OCI-LY7 (cell line): Measurements from ENCODE around the gene YWHAQ. TPM values are rescaled to one million over a fixed set of nuclear protein-coding genes. Genes with fewer than 3 reads are reported as not detected.

ENCODE experiments used
- BruUV-seq: library from RNA; stranded (reverse); fragments of 400-500 nt; replicated peaks from 2 replicates; lab custom pipeline; 2021; lab: Mats Ljungman, UMichigan
- CTCF ChIA-PET: fragments of 300-600 bp; sonication (Branson Sonifier 250); formaldehyde crosslinking; loops from one replicate; lab custom pipeline; 2022; ENCODE audit warnings: antibody characterized with exemption; ENCODE audit not compliant: unreplicated experiment; lab: Charles Lee
- POLR2A ChIA-PET: fragments of 300-600 bp; sonication (Branson Sonifier 250); formaldehyde crosslinking; loops from one replicate; lab custom pipeline; 2022; ENCODE audit warnings: antibody characterized with exemption; lab: Charles Lee
- DNase-seq: peaks from one replicate; pipeline ENCODE4 v3.0.0-alpha.2; 2015; ENCODE audit warnings: low spot score
- H2AFZ ChIP-seq: fragments of 200-600 bp; sonication (generic), shearing (Covaris generic); 2 replicates; pipeline ENCODE4 v1.6.1; 2014; ENCODE audit warnings: mild to moderate bottlenecking, antibody characterized with exemption, low read length, moderate library complexity
- H3K27ac ChIP-seq: fragments of 200-600 bp; sonication (generic); 2 replicates; pipeline ENCODE4 v1.5.1; 2014; ENCODE audit warnings: mixed run types, low read depth, mild to moderate bottlenecking, moderate library complexity, low read length, inconsistent platforms; ENCODE audit not compliant: poor library complexity, severe bottlenecking
- H3K36me3 ChIP-seq: fragments of 200-600 bp; sonication (generic); 2 replicates; pipeline ENCODE4 v1.6.1; 2014; ENCODE audit warnings: mild to moderate bottlenecking, antibody characterized with exemption, low read length, moderate library complexity, mixed read lengths; ENCODE audit not compliant: insufficient read depth
- H3K4me1 ChIP-seq: fragments of 200-600 bp; sonication (generic); 2 replicates; pipeline ENCODE4 v1.5.1; 2014; ENCODE audit warnings: mild to moderate bottlenecking, low read length; ENCODE audit not compliant: insufficient read depth, poor library complexity, severe bottlenecking
- H3K4me2 ChIP-seq: fragments of 200-600 bp; sonication (generic); 2 replicates; pipeline ENCODE4 v1.6.1; 2014; ENCODE audit warnings: mild to moderate bottlenecking, low read length
- H3K4me3 ChIP-seq: fragments of 200-600 bp; sonication (generic); 2 replicates; pipeline ENCODE4 v1.5.1; 2014; ENCODE audit warnings: mild to moderate bottlenecking, low read depth, low read length; ENCODE audit not compliant: poor library complexity, severe bottlenecking
- H3K79me2 ChIP-seq: fragments of 200-600 bp; sonication (generic); 2 replicates; pipeline ENCODE4 v1.6.1; 2016; ENCODE audit warnings: low read depth, mild to moderate bottlenecking, low read length, moderate library complexity, mixed read lengths; ENCODE audit not compliant: insufficient read depth
- H3K9me2 ChIP-seq: fragments of 200-600 bp; sonication (generic); 2 replicates; pipeline ENCODE4 v1.6.1; 2016; ENCODE audit warnings: mild to moderate bottlenecking, low read length, mixed read lengths; ENCODE audit not compliant: insufficient read depth
- H3K9me3 ChIP-seq: fragments of 200-600 bp; sonication (generic); 2 replicates; pipeline ENCODE4 v1.6.1; 2014; ENCODE audit warnings: mild to moderate bottlenecking, mixed run types, low read length, mixed read lengths
- H4K20me1 ChIP-seq: fragments of 200-600 bp; sonication (generic); 2 replicates; pipeline ENCODE4 v1.6.1; 2014; ENCODE audit warnings: mild to moderate bottlenecking, antibody characterized with exemption, low read length, moderate library complexity, mixed read lengths; ENCODE audit not compliant: insufficient read depth
- EZH2phosphoT487 ChIP-seq: fragments of 200-600 bp; sonication (generic); IDR thresholded peaks from 2 replicates; pipeline ENCODE4 v1.6.1; 2018; ENCODE audit warnings: low read depth, borderline replicate concordance, mild to moderate bottlenecking, mixed run types, antibody characterized with exemption, low read length, moderate library complexity, mixed read lengths
- intact Hi-C: fragments of 100-400 bp; cut with micrococcal nuclease; formaldehyde crosslinking; loops from one replicate; pipeline ENCODE4 v1.10.0; 2022; ENCODE audit not compliant: unreplicated experiment
- total RNA-seq, 2 experiments: library from RNA; depleted of rRNA in 1 of 2; stranded (reverse); fragments of >200 nt in 1 of 2; shearing (Covaris generic) in 1 of 2; gene quantifications; 2 replicates each; pipeline ENCODE4 v1.2.3, GENCODE V29; 2014 to 2022
- TF ChIP-seq, protein P1 (sequence below): fragments of 200-600 bp; sonication (generic); conservative IDR thresholded peaks from 2 replicates; pipeline ENCODE4 v1.5.1; 2014; ENCODE audit warnings: mild to moderate bottlenecking, antibody characterized with exemption, low read length, moderate library complexity, mixed read lengths

The YWHAQ gene
- total RNA-seq, 2 experiments from 2014 or later: 181 to 252 TPM

DNA sequence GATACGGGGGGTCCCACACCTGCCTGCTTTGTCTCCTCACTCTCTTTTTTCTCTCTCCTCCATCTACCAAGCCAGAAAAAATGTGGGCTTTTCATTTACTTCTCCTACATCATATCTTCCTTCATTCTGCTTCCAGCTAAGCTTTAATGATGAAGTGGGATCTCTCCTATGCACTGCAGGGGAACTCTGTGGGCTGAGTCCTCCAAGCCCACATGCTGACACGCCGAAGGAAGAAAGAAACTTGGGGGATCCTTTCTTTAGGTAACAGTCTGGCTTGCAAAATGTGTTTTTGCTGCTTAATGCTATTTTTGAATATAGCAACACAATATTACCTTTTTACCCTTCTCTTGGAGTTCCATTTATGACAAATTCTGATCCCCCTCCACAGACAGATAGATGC, 33.6 kb upstream of the YWHAQ start:
- TF ChIP-seq, protein P1, sequence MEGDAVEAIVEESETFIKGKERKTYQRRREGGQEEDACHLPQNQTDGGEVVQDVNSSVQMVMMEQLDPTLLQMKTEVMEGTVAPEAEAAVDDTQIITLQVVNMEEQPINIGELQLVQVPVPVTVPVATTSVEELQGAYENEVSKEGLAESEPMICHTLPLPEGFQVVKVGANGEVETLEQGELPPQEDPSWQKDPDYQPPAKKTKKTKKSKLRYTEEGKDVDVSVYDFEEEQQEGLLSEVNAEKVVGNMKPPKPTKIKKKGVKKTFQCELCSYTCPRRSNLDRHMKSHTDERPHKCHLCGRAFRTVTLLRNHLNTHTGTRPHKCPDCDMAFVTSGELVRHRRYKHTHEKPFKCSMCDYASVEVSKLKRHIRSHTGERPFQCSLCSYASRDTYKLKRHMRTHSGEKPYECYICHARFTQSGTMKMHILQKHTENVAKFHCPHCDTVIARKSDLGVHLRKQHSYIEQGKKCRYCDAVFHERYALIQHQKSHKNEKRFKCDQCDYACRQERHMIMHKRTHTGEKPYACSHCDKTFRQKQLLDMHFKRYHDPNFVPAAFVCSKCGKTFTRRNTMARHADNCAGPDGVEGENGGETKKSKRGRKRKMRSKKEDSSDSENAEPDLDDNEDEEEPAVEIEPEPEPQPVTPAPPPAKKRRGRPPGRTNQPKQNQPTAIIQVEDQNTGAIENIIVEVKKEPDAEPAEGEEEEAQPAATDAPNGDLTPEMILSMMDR: no peak
- no peak for TF ChIP-seq EZH2phosphoT487
- ChIA-PET CTCF (no interaction called here), POLR2A (no interaction called here)
- no peaks in the 10 kb centered on the region for H4K20me1 ChIP-seq
- BruUV-seq: no TSS peak
- intact Hi-C loops: no loop called here
- no peaks in the 10 kb centered on the region for H3K36me3 ChIP-seq
- H3K4me1 ChIP-seq: no peaks in the 10 kb centered on the region
- H3K9me2 ChIP-seq: no peaks in the 10 kb centered on the region
- H3K4me3 ChIP-seq: no peak overlapping the region
- H3K27ac ChIP-seq: no peak overlapping the region
- no peak for DNase-seq
- H3K4me2 ChIP-seq: no peak overlapping the region
- no peak overlapping the region for H2AFZ ChIP-seq
- no peaks in the 10 kb centered on the region for H3K9me3 ChIP-seq
- no peaks in the 10 kb centered on the region for H3K79me2 ChIP-seq

DNA sequence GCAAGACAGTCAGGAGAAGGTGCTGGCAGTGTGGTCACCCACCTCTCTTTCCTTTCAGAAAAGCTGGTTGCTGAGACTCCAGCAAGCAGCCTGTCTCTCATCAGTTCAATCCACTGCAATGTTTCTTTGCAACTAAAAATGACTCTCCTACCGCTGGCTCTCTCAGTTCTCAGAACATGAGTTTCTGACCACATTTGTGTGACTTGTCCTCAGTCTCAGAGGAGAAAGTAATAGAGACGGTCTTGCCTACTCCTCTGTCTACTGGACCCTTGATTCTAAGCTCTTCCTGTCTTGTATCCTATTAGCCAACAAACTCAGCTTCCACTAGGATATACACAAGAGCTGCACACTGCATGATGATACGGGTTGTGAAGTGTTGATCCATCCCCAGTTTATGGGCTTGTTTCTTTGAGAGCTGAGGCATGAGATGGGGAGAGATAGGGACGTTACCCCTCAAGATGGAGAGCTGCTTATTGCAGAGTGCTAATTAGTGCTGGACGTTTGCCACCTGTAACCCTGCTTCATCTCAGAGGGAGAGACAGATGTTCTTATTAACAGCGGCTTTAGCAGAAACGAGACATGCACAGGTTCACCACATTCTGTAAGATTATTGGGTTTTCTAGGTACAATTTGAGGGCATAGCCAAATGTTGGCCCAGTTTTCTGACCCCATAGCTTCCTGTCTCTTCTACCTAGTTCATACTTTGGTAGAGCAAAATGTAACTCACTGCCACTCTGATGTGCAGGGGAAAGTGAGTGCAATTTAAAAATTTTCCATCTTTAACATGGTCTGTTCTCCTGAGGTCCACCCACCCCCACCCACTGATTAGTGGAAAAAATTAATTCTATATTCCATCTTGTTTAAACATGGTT, 32.4 kb upstream of the YWHAQ start:
- DNase-seq: no peak
- BruUV-seq: no TSS peak
- no peak overlapping the region for H2AFZ ChIP-seq

More for the DNA sequence above, 32.4 kb upstream of the YWHAQ start:
- no peaks in the 10 kb centered on the region for H3K9me2 ChIP-seq
- H3K27ac ChIP-seq: no peak overlapping the region
- H3K4me3 ChIP-seq: no peak overlapping the region
- no peaks in the 10 kb centered on the region for H3K36me3 ChIP-seq
- no peaks in the 10 kb centered on the region for H3K4me1 ChIP-seq
- intact Hi-C loops: no loop called here
- no peak overlapping the region for H3K4me2 ChIP-seq
- no peaks in the 10 kb centered on the region for H3K79me2 ChIP-seq
- ChIA-PET CTCF (interaction anchor here (0.5 kb wide), 1 partner anchor 19 kb away, joined by 3 read pairs; no protein-coding TSS in a partner anchor), POLR2A (no interaction called here)
- TF ChIP-seq, protein P1: no peak
- TF ChIP-seq EZH2phosphoT487: no peak
- no peaks in the 10 kb centered on the region for H3K9me3 ChIP-seq
- H4K20me1 ChIP-seq: no peaks in the 10 kb centered on the region
